OCI-LY1 (cell line): Measurements from ENCODE around the gene PDE2A.

Experiments
- EZH2 ChIP-seq: fragments of 200-600 bp; sonication (generic), shearing (Covaris generic); IDR thresholded peaks from 2 replicates; pipeline ENCODE4 v1.8.0; 2017; ENCODE audit warnings: borderline replicate concordance, mixed run types, mild to moderate bottlenecking, antibody characterized with exemption, low read length, moderate library complexity, mixed read lengths
- TF ChIP-seq, protein P1 (sequence below): fragments of 200-600 bp; sonication (generic), shearing (Covaris generic); IDR thresholded peaks from 2 replicates; pipeline ENCODE4 v1.5.1; 2017; ENCODE audit warnings: mild to moderate bottlenecking, antibody characterized with exemption, low read length, moderate library complexity, mixed read lengths

DNA sequence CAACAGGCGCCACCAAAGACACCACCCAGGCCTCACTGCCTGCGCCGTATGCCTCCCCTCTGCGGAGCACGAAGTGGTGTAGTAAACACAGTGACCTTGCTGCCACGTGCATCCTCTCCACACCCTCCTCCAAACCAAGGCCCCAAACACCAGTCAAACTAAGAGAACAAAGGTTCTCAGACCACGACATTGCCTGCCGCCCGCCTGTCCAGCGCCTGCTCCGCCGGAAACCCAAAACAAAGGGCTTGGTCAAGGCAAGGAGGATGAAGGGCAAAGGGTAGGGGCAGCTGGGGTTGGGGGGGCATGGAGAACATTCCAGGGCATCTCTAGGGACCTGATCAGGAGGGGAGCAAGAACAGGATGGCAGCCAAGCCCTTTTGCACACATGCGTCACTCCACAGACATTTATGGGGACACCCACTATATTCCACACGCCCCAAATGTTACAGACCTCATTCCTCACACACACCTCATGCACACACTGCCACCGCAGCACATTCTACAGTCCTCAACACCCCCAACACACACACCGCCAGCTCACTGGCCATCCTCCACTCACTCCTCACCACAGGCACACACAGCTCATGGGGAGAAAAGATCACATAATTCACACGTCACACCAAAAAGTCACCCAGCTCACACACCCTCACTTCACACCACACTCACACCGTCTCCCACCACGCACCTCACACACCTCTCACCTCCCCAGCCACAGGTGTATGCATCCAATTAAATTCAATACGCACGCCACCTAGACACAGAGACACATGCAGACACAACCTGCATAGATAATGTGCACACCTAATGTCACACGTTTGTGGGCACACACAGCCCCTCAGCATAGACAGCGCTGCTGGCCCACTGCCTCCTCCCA is 34.5 kb downstream of the PDE2A start:
- TF ChIP-seq, protein P1, sequence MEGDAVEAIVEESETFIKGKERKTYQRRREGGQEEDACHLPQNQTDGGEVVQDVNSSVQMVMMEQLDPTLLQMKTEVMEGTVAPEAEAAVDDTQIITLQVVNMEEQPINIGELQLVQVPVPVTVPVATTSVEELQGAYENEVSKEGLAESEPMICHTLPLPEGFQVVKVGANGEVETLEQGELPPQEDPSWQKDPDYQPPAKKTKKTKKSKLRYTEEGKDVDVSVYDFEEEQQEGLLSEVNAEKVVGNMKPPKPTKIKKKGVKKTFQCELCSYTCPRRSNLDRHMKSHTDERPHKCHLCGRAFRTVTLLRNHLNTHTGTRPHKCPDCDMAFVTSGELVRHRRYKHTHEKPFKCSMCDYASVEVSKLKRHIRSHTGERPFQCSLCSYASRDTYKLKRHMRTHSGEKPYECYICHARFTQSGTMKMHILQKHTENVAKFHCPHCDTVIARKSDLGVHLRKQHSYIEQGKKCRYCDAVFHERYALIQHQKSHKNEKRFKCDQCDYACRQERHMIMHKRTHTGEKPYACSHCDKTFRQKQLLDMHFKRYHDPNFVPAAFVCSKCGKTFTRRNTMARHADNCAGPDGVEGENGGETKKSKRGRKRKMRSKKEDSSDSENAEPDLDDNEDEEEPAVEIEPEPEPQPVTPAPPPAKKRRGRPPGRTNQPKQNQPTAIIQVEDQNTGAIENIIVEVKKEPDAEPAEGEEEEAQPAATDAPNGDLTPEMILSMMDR = no peak
- no peak for TF ChIP-seq EZH2
